ENCODE results near the gene PCSK2. TPM values are rescaled to one million over a fixed set of nuclear protein-coding genes. Genes with fewer than 3 reads are reported as not detected.

Gene PCSK2
- total RNA-seq, 1 experiment from 2014 or later = not detected

DNA sequence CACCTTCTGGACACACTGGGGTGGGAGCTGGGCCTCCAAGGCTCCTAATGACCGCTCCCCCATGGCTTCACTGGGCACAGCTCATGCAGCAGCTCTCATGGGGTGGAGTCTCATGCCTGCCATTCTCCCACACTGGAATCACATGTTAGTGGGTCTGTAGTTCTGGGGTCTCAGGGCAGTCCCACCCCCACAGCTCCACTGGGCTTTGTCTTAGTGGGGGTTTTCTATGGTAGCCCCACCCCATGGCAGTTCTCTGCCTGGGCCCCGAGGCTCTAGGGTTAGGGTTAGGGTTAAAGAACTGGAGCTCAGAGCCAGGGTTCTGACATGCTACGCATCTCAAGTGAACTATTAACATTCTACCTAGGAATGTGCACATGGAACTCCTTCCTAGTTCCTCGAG is 139.0 kb downstream of the PCSK2 start:
- no TSS peak for BruUV-seq (replicated peaks)
- TF ChIP-seq, protein P1, sequence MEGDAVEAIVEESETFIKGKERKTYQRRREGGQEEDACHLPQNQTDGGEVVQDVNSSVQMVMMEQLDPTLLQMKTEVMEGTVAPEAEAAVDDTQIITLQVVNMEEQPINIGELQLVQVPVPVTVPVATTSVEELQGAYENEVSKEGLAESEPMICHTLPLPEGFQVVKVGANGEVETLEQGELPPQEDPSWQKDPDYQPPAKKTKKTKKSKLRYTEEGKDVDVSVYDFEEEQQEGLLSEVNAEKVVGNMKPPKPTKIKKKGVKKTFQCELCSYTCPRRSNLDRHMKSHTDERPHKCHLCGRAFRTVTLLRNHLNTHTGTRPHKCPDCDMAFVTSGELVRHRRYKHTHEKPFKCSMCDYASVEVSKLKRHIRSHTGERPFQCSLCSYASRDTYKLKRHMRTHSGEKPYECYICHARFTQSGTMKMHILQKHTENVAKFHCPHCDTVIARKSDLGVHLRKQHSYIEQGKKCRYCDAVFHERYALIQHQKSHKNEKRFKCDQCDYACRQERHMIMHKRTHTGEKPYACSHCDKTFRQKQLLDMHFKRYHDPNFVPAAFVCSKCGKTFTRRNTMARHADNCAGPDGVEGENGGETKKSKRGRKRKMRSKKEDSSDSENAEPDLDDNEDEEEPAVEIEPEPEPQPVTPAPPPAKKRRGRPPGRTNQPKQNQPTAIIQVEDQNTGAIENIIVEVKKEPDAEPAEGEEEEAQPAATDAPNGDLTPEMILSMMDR (conservative IDR thresholded peaks at IDR 0.05) = no peak
- no peak for TF ChIP-seq EZH2 (IDR thresholded peaks at IDR 0.05; ENCODE audit: low read depth)
- H3F3A ChIP-seq (ENCODE audit: insufficient read depth, low read depth) = no peaks in the 10 kb centered on the region
- no peak overlapping the region for H2AFZ ChIP-seq
- peaks cover 33% of the 10 kb centered on the region for H3K27me3 ChIP-seq (ENCODE audit: insufficient read depth, low read depth)
- H3K36me3 ChIP-seq (ENCODE audit: low read depth) = no peaks in the 10 kb centered on the region
- intact Hi-C loops (cut with micrococcal nuclease; ENCODE audit: unreplicated experiment) = no loop called here
- no peaks in the 10 kb centered on the region for H3K4me1 ChIP-seq (replicated peaks; ENCODE audit: insufficient read depth)
- no peaks in the 10 kb centered on the region for H3K79me2 ChIP-seq (ENCODE audit: low read depth)
- H3K9me2 ChIP-seq (ENCODE audit: insufficient read depth) = no peaks in the 10 kb centered on the region
- ChIA-PET POLR2A (ENCODE audit: unreplicated experiment) (no interaction called here), CTCF (no interaction called here)
- no peaks in the 10 kb centered on the region for H3K9me3 ChIP-seq (ENCODE audit: insufficient read depth, low read depth)
- no peak overlapping the region for H3K4me2 ChIP-seq
- H3K4me3 ChIP-seq = no peak overlapping the region
- no peaks in the 10 kb centered on the region for H4K20me1 ChIP-seq (ENCODE audit: insufficient read depth)
- DNase-seq = no peak
- H3K27ac ChIP-seq = no peak overlapping the region

DNA sequence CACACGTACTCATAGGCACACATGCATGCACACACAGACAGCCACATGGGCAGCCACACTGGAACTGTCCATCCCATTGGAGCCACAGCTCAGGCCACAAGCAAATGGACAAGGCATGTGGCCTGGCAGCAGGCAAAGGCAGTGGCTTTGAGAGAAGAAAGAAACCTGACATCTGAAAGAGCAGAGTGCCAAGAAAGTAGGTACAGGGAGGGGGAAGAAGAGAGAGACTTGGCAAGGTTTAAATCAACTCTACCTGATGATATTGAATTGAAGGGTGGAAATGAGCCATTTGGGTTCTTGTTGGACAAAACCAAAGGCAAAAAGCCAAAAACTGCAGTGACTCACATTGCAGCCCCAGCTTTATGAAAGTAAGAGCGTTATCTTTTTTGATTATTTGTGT is 142.7 kb downstream of the PCSK2 start:
- Histone ChIP-seq H2AFZ (no peak overlapping the region), H3K36me3 (ENCODE audit: low read depth) (no peaks in the 10 kb centered on the region), H3K4me2 (no peak overlapping the region), H3K4me3 (no peak overlapping the region), H3K27me3 (ENCODE audit: insufficient read depth, low read depth) (peaks cover 46% of the 10 kb centered on the region), H3K4me1 (replicated peaks; ENCODE audit: insufficient read depth) (no peaks in the 10 kb centered on the region), H3F3A (ENCODE audit: insufficient read depth, low read depth) (no peaks in the 10 kb centered on the region), H3K9me2 (ENCODE audit: insufficient read depth) (no peaks in the 10 kb centered on the region), H4K20me1 (ENCODE audit: insufficient read depth) (no peaks in the 10 kb centered on the region), H3K79me2 (ENCODE audit: low read depth) (no peaks in the 10 kb centered on the region), H3K9me3 (ENCODE audit: insufficient read depth, low read depth) (no peaks in the 10 kb centered on the region), H3K27ac (no peak overlapping the region)
- DNase-seq = no peak
- TF ChIP-seq, protein P1 (conservative IDR thresholded peaks at IDR 0.05) = no peak
- TF ChIP-seq EZH2 (IDR thresholded peaks at IDR 0.05; ENCODE audit: low read depth) = no peak
- intact Hi-C loops (cut with micrococcal nuclease; ENCODE audit: unreplicated experiment) = no loop called here
- ChIA-PET CTCF (no interaction called here), POLR2A (ENCODE audit: unreplicated experiment) (no interaction called here)
- BruUV-seq (replicated peaks) = no TSS peak

DNA sequence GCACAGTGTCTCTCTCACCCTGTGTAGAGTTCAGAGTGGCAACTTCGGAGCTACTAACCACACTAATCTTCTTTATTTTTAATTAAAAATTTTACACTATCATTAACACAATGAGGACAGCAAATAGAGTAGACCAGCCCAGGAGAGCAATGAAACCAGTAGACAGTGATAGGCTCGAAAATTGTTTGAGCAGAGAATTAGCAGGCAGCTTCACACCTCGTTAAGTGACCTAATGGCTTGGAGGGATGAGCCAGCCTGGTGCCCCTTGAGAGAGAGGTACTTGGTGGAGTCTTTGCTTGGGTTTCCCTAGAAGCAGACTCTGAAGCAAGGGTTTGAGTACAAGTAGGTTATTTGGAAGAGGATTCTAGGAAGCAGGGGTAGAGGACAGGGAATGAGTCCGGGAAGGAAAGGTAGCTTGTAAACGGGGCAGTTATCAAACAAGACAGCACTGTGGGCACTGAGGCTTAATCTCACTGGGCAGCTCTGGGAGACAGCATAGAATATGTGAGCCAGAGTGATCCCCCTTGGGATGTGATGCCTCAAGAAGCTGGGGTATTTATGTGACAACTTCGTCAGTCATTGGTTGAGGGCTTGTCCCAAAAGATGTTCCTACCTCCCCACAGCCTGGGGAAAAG is 146.1 kb downstream of the PCSK2 start:
- Histone ChIP-seq H3K27ac (no peak overlapping the region), H3K79me2 (ENCODE audit: low read depth) (no peaks in the 10 kb centered on the region), H4K20me1 (ENCODE audit: insufficient read depth) (no peaks in the 10 kb centered on the region), H3K4me2 (no peak overlapping the region), H3F3A (ENCODE audit: insufficient read depth, low read depth) (no peaks in the 10 kb centered on the region), H3K4me1 (replicated peaks; ENCODE audit: insufficient read depth) (no peaks in the 10 kb centered on the region), H3K4me3 (no peak overlapping the region), H3K27me3 (ENCODE audit: insufficient read depth, low read depth) (peaks cover 34% of the 10 kb centered on the region), H3K36me3 (ENCODE audit: low read depth) (no peaks in the 10 kb centered on the region), H3K9me2 (ENCODE audit: insufficient read depth) (no peaks in the 10 kb centered on the region), H2AFZ (no peak overlapping the region), H3K9me3 (ENCODE audit: insufficient read depth, low read depth) (no peaks in the 10 kb centered on the region)
- intact Hi-C loops (cut with micrococcal nuclease; ENCODE audit: unreplicated experiment) = no loop called here
- ChIA-PET CTCF (no interaction called here), POLR2A (ENCODE audit: unreplicated experiment) (no interaction called here)
- BruUV-seq (replicated peaks) = no TSS peak
- TF ChIP-seq, protein P1 (conservative IDR thresholded peaks at IDR 0.05) = no peak
- TF ChIP-seq EZH2 (IDR thresholded peaks at IDR 0.05; ENCODE audit: low read depth) = no peak
- DNase-seq = no peak

Data from PC-9 (cell line).